Stomach (tissue), 9 donors: ENCODE data around the gene LGALS12. TPM values are rescaled to one million over a fixed set of nuclear protein-coding genes. Genes with fewer than 3 reads are reported as not detected.

Source experiments
- DNase-seq, 2 donors: peaks; one replicate each; pipeline versions ENCODE4 v3.0.0 to v3.0.0-alpha.2; 2013 to 2019
- H3K27ac ChIP-seq, 5 donors: fragments of 200-600 bp in 4 of 5; sonication (generic) in 4 of 5; one replicate each; pipeline ENCODE4 v1.5.1; 2013 to 2019; ENCODE audit warnings: mild to moderate bottlenecking in 1 of 5, moderate library complexity in 1 of 5
- H3K27me3 ChIP-seq, 3 donors: fragments of 200-600 bp; sonication (generic); one replicate each; pipeline ENCODE4 v1.5.1; 2017 to 2019; ENCODE audit warnings: mixed run types in 1 of 3
- H3K36me3 ChIP-seq, 4 donors: fragments of 200-600 bp; sonication (generic); 1 replicate in 3 of 4; 2 replicates in 1 of 4; pipeline ENCODE4 v1.5.1; 2016 to 2019
- H3K4me1 ChIP-seq, 4 donors: fragments of 200-600 bp; sonication (generic); one replicate each; pipeline ENCODE4 v1.5.1; 2016 to 2019
- H3K4me3 ChIP-seq, 4 donors: fragments of 200-600 bp; sonication (generic) in 3 of 4; one replicate each; pipeline ENCODE4 v1.5.1; 2016 to 2019; ENCODE audit warnings: mild to moderate bottlenecking in 1 of 4
- H3K9me3 ChIP-seq, 4 donors: fragments of 200-600 bp; sonication (generic); one replicate each; pipeline ENCODE4 v1.5.1; 2016 to 2019
- EP300 ChIP-seq: sonication (generic); formaldehyde crosslinking; IDR thresholded peaks from one replicate; pipeline ENCODE4 v1.6.1; 2017; ENCODE audit warnings: antibody characterized with exemption
- POLR2A ChIP-seq, 4 donors: fragments of 450-650 bp; IDR thresholded peaks; one replicate each; pipeline ENCODE4 v1.6.1; 2016; ENCODE audit warnings: antibody characterized with exemption in 4 of 4, control low read depth in 2 of 4, mild to moderate bottlenecking in 1 of 4, moderate library complexity in 1 of 4
- POLR2AphosphoS5 ChIP-seq, 3 donors: sonication (generic); formaldehyde crosslinking; IDR thresholded peaks; one replicate each; pipeline ENCODE4 v1.6.1; 2016; ENCODE audit warnings: antibody characterized with exemption in 3 of 3
- WGBS, 5 donors: extraction: QIAGEN DNeasy Blood & Tissue Kit in 3 of 5; methylation state at CpG; one replicate each; pipeline versions ENCODE4 v1.1.5 to v1.1.7; 2013 to 2018; 5-methylcytosine and 5-hydroxymethylcytosine counted together
- intact Hi-C: fragments of 100-400 bp; cut with DNase I; formaldehyde crosslinking; loops from one replicate; pipeline ENCODE4 v1.15.1; 2023; ENCODE audit warnings: low total_unique reads
- polyA plus RNA-seq, 3 donors: library from polyadenylated mRNA; stranded (reverse); fragments of 200-250 nt; gene quantifications; one replicate each; pipeline ENCODE4 v1.2.3, GENCODE V29; 2013
- total RNA-seq, 5 donors: library from RNA; depleted of rRNA; stranded (reverse); fragments of >200 nt; gene quantifications; one replicate each; pipeline versions ENCODE4 v1.1.0 to v1.2.3, GENCODE V29; 2014 to 2016
- TF ChIP-seq, protein P1 (sequence below), 7 experiments: fragments of 450-650 bp in 4 of 7; fragments of 200-600 bp in 3 of 7; sonication (generic) in 3 of 7; IDR thresholded peaks; one replicate each; pipeline ENCODE4 v1.5.1; 2016 to 2019; ENCODE audit warnings: antibody characterized with exemption in 7 of 7, control low read depth in 2 of 7, mild to moderate bottlenecking in 1 of 7
- donor health status: healthy with polysubstance abuse.
- donor health status: Bipolar disorder and iron deficiency.
- donor health status: healthy.

Gene LGALS12
- total and polyA plus RNA-seq, 8 donors, result 0.38 to 1.1 (median 0.49) TPM; not detected in 4

DNA sequence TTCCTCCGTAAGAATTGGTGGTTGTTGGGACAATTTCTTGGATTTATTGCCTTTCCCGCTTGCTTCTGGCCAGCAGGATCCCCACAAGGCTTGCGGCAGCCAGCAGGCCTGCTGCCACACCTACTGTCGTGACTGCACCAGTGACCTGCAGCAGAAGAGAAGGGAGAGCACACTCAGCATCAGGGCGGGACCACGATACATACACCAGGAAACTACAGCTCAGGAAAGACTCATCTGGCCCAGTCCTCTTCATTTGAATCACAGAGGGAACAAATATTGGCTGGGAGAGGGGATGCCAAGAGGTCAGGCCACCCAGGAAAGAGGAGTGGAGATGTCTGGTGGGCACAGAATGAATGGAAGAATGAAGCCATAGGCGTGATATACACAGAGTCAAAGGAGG, 47.0 kb downstream of the LGALS12 start:
- Histone ChIP-seq H3K36me3 (no peaks in the 10 kb centered on the region), H3K4me3 (no peak overlapping the region), H3K9me3 (no peaks in the 10 kb centered on the region), H3K27ac (peak overlapping the region in 1 of 5 donors; percentile 33), H3K4me1 (peaks cover 0 to 4% (median 2%) of the 10 kb centered on the region in 4 donors), H3K27me3 (no peaks in the 10 kb centered on the region)
- 82 to 89% (median 85%) methylated on average over 7 of the region's 7 CpGs for WGBS, 5 donors
- no peak for TF ChIP-seq POLR2A (IDR thresholded peaks at IDR 0.05)
- TF ChIP-seq, protein P1, sequence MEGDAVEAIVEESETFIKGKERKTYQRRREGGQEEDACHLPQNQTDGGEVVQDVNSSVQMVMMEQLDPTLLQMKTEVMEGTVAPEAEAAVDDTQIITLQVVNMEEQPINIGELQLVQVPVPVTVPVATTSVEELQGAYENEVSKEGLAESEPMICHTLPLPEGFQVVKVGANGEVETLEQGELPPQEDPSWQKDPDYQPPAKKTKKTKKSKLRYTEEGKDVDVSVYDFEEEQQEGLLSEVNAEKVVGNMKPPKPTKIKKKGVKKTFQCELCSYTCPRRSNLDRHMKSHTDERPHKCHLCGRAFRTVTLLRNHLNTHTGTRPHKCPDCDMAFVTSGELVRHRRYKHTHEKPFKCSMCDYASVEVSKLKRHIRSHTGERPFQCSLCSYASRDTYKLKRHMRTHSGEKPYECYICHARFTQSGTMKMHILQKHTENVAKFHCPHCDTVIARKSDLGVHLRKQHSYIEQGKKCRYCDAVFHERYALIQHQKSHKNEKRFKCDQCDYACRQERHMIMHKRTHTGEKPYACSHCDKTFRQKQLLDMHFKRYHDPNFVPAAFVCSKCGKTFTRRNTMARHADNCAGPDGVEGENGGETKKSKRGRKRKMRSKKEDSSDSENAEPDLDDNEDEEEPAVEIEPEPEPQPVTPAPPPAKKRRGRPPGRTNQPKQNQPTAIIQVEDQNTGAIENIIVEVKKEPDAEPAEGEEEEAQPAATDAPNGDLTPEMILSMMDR (IDR thresholded peaks at IDR 0.05), result no peak
- no peak for TF ChIP-seq EP300
- TF ChIP-seq POLR2AphosphoS5 (IDR thresholded peaks at IDR 0.05), result no peak
- intact Hi-C loops, result no loop called here
- no peak for DNase-seq

DNA sequence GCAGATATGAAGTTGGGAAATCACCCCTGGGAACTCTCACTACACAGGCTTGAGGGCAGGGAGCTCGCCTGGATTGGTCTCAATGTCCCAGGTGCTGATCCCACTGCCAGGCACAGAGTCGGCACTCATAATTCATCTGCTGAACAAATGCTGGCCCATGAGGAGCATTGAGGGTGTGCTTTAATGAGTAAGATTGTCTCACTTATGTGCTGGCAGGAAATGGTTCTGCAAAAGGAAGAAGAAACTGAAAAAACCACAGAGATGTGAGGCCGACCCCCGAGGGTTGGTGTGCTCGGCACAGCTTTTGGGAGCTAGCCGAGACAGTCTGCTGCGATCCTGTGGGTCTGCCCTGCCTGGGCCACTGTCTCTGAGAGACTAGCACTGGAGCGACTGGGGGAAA, 47.9 kb downstream of the LGALS12 start:
- TF ChIP-seq POLR2A (IDR thresholded peaks at IDR 0.05), result no peak
- no peak for TF ChIP-seq EP300
- TF ChIP-seq, protein P1 (IDR thresholded peaks at IDR 0.05), result no peak
- TF ChIP-seq POLR2AphosphoS5 (IDR thresholded peaks at IDR 0.05), result no peak
- Histone ChIP-seq H3K27ac (peak overlapping the region in 2 of 5 donors; percentile 29 to 33), H3K4me1 (peaks cover 0 to 11% (median 4%) of the 10 kb centered on the region in 4 donors), H3K9me3 (no peaks in the 10 kb centered on the region), H3K36me3 (no peaks in the 10 kb centered on the region), H3K27me3 (no peaks in the 10 kb centered on the region), H3K4me3 (no peak overlapping the region)
- intact Hi-C loops, result no loop called here
- 70 to 84% (median 77%) methylated on average over 8 of the region's 8 CpGs for WGBS, 5 donors
- no peak for DNase-seq

DNA sequence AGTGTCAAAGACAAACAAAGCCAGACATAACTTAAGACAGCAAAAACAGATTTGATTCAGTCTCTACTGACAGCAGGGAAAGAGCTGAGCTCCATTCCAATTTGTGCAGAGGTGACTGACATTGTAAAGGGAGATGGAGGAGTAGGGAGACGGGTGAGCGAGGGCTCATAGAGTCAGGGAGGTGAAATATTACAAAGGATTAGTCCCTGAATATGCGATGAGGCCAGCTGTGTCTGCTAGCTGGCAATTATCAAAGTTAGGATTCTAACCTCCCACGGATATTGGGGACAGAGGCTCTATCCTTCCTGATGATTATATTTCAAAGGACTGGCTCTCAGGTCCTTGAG, 49.0 kb downstream of the LGALS12 start:
- no peak overlapping the region for H3K27ac ChIP-seq
- DNase-seq, result no peak
- intact Hi-C loops, result no loop called here
- no peaks in the 10 kb centered on the region for H3K27me3 ChIP-seq
- no peak overlapping the region for H3K4me3 ChIP-seq
- H3K36me3 ChIP-seq, result no peaks in the 10 kb centered on the region
- H3K4me1 ChIP-seq, result peaks cover 3 to 20% (median 9%) of the 10 kb centered on the region in 4 donors
- WGBS, 5 donors, result 76 to 85% (median 83%) methylated on average over 4 of the region's 4 CpGs
- no peak for TF ChIP-seq POLR2A (IDR thresholded peaks at IDR 0.05)
- TF ChIP-seq EP300, result no peak
- TF ChIP-seq, protein P1 (IDR thresholded peaks at IDR 0.05), result no peak
- TF ChIP-seq POLR2AphosphoS5 (IDR thresholded peaks at IDR 0.05), result no peak
- H3K9me3 ChIP-seq, result no peaks in the 10 kb centered on the region

DNA sequence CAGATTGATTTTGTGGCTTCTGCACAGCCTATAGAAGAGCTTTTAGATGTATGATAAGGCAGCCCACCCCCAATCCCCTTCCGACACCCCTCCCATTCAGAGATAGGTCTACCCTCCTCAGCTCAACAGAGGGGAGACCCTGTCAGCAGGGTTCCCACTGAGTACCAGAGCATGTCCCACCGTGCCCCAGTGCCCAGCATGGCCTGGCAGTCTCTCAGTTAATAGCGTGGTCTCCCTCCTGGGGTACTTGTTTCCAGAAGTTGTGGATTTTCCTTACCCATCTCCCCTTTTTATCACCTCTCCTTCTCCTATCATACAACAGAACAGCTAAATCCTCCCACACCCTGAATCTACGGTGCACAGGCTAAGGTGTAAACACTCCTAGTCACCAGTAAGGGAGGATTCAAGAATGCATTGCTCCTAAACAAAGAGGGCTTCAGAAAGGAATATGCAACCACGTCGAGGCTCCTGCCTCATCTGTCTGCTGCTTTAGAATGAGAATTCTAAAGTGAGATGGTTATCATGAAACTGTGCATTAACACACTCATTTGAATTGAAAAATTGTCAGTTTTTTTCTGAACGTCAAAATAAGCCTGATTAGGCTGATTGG, 50.6 kb downstream of the LGALS12 start:
- peaks cover 12 to 34% (median 19%) of the 10 kb centered on the region in 4 donors for H3K4me1 ChIP-seq
- DNase-seq, result no peak
- 62 to 69% (median 67%) methylated on average over 7 of the region's 7 CpGs for WGBS, 5 donors
- TF ChIP-seq POLR2A (IDR thresholded peaks at IDR 0.05) (no peak), POLR2AphosphoS5 (IDR thresholded peaks at IDR 0.05) (no peak)
- TF ChIP-seq, protein P1 (IDR thresholded peaks at IDR 0.05), result no peak
- H3K36me3 ChIP-seq, result no peaks in the 10 kb centered on the region
- no peaks in the 10 kb centered on the region for H3K27me3 ChIP-seq
- H3K9me3 ChIP-seq, result no peaks in the 10 kb centered on the region
- H3K4me3 ChIP-seq, result no peak overlapping the region
- no peak overlapping the region for H3K27ac ChIP-seq
- intact Hi-C loops, result no loop called here
